Spleen (tissue), 7 donors: Measurements from ENCODE around the gene FAT1.

ENCODE experiments used
- POLR2A ChIP-seq, 3 donors: fragments of 450-650 bp; IDR thresholded peaks; one replicate each; pipeline ENCODE4 v1.5.1; 2017; ENCODE audit warnings: antibody characterized with exemption in 3 of 3, mild to moderate bottlenecking in 1 of 3
- POLR2AphosphoS5 ChIP-seq, 3 donors: sonication (generic); formaldehyde crosslinking; IDR thresholded peaks; one replicate each; pipeline ENCODE4 v1.5.1; 2017; ENCODE audit warnings: antibody characterized with exemption in 3 of 3
- TF ChIP-seq, protein P1 (sequence below), 11 experiments: fragments of 200-600 bp in 7 of 11; fragments of 450-650 bp in 4 of 11; sonication (generic) in 4 of 11; IDR thresholded peaks in 8 of 11; conservative IDR thresholded peaks in 3 of 11; 1 replicate in 7 of 11; 2 replicates in 4 of 11; pipeline versions ENCODE4 v1.4.0 to v1.8.0; 2016 to 2021; ENCODE audit warnings: antibody characterized with exemption in 11 of 11, inconsistent platforms in 4 of 11, mild to moderate bottlenecking in 1 of 11
- donor health status: DM: no; HTN: no; CAD: no; lungs with moderate emphysema.
- donor health status: DM: no; HTN: no; CAD: no.
- donor health status: DM: no; HTN: no; CAD: no.

DNA sequence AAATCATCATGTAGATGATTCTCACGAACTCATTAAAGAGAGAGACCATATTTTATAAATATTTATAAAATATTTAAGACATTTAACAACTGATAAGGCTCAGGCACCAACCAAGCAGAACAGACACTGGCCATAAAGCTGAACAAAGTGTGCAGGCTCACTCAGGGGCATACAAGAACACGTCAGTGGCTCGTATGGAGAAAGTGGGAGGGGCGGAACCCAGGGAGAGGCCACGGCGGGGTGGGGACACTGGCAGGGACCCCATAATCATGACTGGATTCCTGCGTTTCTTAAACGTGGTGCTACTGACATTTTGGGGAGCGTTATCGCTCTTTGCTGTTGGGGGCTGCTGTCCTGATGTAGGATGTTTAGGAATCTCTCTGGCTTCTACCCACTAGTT, 31.3 kb upstream of the FAT1 start:
- TF ChIP-seq POLR2AphosphoS5 (IDR thresholded peaks at IDR 0.05) (no peak), POLR2A (IDR thresholded peaks at IDR 0.05) (no peak)
- TF ChIP-seq, protein P1, sequence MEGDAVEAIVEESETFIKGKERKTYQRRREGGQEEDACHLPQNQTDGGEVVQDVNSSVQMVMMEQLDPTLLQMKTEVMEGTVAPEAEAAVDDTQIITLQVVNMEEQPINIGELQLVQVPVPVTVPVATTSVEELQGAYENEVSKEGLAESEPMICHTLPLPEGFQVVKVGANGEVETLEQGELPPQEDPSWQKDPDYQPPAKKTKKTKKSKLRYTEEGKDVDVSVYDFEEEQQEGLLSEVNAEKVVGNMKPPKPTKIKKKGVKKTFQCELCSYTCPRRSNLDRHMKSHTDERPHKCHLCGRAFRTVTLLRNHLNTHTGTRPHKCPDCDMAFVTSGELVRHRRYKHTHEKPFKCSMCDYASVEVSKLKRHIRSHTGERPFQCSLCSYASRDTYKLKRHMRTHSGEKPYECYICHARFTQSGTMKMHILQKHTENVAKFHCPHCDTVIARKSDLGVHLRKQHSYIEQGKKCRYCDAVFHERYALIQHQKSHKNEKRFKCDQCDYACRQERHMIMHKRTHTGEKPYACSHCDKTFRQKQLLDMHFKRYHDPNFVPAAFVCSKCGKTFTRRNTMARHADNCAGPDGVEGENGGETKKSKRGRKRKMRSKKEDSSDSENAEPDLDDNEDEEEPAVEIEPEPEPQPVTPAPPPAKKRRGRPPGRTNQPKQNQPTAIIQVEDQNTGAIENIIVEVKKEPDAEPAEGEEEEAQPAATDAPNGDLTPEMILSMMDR (IDR thresholded peaks at IDR 0.05 in 8 of 11, conservative IDR thresholded peaks at IDR 0.05 in 3 of 11) = no peak
